SK-N-SH (cell line): ENCODE results near the gene SLC22A23. TPM values are rescaled to one million over a fixed set of nuclear protein-coding genes. Genes with fewer than 3 reads are reported as not detected.

Experiments
- CTCF ChIA-PET: fragments of 300-600, 350-600 bp; formaldehyde crosslinking; extraction: SDS; loops from one replicate; lab custom pipeline; 2021; lab: Yijun Ruan, JAX
- POLR2A ChIA-PET: fragments of 350-600 bp; sonication (Branson Sonifier 250); formaldehyde crosslinking; extraction: SDS; loops from one replicate; lab custom pipeline; 2020; ENCODE audit warnings: antibody characterized with exemption, inconsistent platforms; lab: Yijun Ruan, JAX
- DNase-seq: peaks from one replicate; pipeline ENCODE4 v3.0.0; 2012
- H2AFZ ChIP-seq: fragments of 200-600 bp; sonication (generic); 2 replicates; pipeline ENCODE4 v1.8.1; 2016; ENCODE audit warnings: antibody characterized with exemption, mild to moderate bottlenecking, low read depth
- H3F3A ChIP-seq: fragments of 200-600 bp; sonication (generic); replicated peaks from 2 replicates; pipeline ENCODE3; 2016; ENCODE audit warnings: antibody characterized with exemption, mild to moderate bottlenecking; ENCODE audit not compliant: insufficient read depth
- H3K27ac ChIP-seq, 2 experiments: fragments of 200-500 bp in 1 of 2; fragments of 200-600 bp in 1 of 2; sonication (Bioruptor generic) in 1 of 2; sonication (generic), shearing (Covaris generic) in 1 of 2; 2 replicates each; pipeline versions ENCODE4 v1.5.1 to v1.6.1; 2014 to 2016; ENCODE audit warnings: low read depth in 2 of 2, inconsistent platforms in 1 of 2, low read length in 1 of 2, mild to moderate bottlenecking in 1 of 2, mixed read lengths in 1 of 2
- H3K27me3 ChIP-seq: fragments of 200-600 bp; sonication (generic), shearing (Covaris generic); 2 replicates; pipeline ENCODE4 v1.6.1; 2016; ENCODE audit warnings: mixed run types; ENCODE audit not compliant: insufficient read depth
- H3K36me3 ChIP-seq, 2 experiments: fragments of 200-500 bp in 1 of 2; fragments of 200-600 bp in 1 of 2; sonication (Bioruptor generic) in 1 of 2; sonication (generic) in 1 of 2; replicated peaks in 1 of 2; 2 replicates each; pipeline versions ENCODE3 to v1.5.1; 2014 to 2016; ENCODE audit warnings: low read length in 1 of 2, mild to moderate bottlenecking in 1 of 2; ENCODE audit not compliant: insufficient read depth in 2 of 2, control insufficient read depth in 1 of 2
- H3K4me1 ChIP-seq, 2 experiments: fragments of 200-500 bp in 1 of 2; fragments of 200-600 bp in 1 of 2; sonication (Bioruptor generic) in 1 of 2; sonication (generic), shearing (Covaris generic) in 1 of 2; 2 replicates each; pipeline versions ENCODE4 v1.5.1 to v1.6.1; 2014 to 2016; ENCODE audit warnings: low read depth in 1 of 2, low read length in 1 of 2, mixed run types in 1 of 2; ENCODE audit not compliant: insufficient read depth in 2 of 2, control insufficient read depth in 1 of 2
- H3K4me2 ChIP-seq: fragments of 200-600 bp; sonication (generic), shearing (Covaris generic); 2 replicates; pipeline ENCODE4 v1.6.1; 2017; ENCODE audit warnings: mixed run types
- H3K4me3 ChIP-seq, 2 experiments: fragments of 200-500 bp in 1 of 2; fragments of 200-600 bp in 1 of 2; sonication (Bioruptor generic) in 1 of 2; sonication (generic), shearing (Covaris generic) in 1 of 2; 2 replicates each; pipeline versions ENCODE4 v1.5.1 to v1.8.1; 2014 to 2016; ENCODE audit warnings: low read depth in 2 of 2, inconsistent platforms in 1 of 2, low read length in 1 of 2, mild to moderate bottlenecking in 1 of 2, mixed read lengths in 1 of 2, moderate library complexity in 1 of 2
- H3K79me2 ChIP-seq: fragments of 200-600 bp; sonication (generic); 2 replicates; pipeline ENCODE4 v1.8.1; 2017; ENCODE audit warnings: mild to moderate bottlenecking; ENCODE audit not compliant: insufficient read depth
- H3K9ac ChIP-seq: fragments of 200-600 bp; sonication (generic); 2 replicates; pipeline ENCODE4 v1.6.1; 2017; ENCODE audit warnings: mixed run types
- H3K9me2 ChIP-seq: fragments of 200-600 bp; sonication (generic); 2 replicates; pipeline ENCODE4 v1.6.1; 2017; ENCODE audit warnings: mixed run types
- H3K9me3 ChIP-seq: fragments of 200-600 bp; sonication (generic); 2 replicates; pipeline ENCODE4 v1.6.1; 2017; ENCODE audit warnings: mixed run types, mild to moderate bottlenecking, moderate library complexity
- H4K20me1 ChIP-seq: fragments of 200-600 bp; sonication (generic); 2 replicates; pipeline ENCODE4 v1.6.1; 2017; ENCODE audit warnings: mild to moderate bottlenecking, mixed run types; ENCODE audit not compliant: insufficient read depth
- CHD2 ChIP-seq: fragments of 150-350 bp; IDR thresholded peaks from 2 replicates; pipeline ENCODE4 v1.6.1; 2018; ENCODE audit warnings: low read length; ENCODE audit not compliant: partially characterized antibody
- ELF1 ChIP-seq: IDR thresholded peaks from 2 replicates; pipeline ENCODE4 v1.4.0; 2012
- EZH2phosphoT487 ChIP-seq: fragments of 200-600 bp; sonication (generic); IDR thresholded peaks from 2 replicates; pipeline ENCODE4 v1.6.1; 2017; ENCODE audit warnings: low read depth, mixed run types, mild to moderate bottlenecking, antibody characterized with exemption, moderate library complexity, borderline replicate concordance
- FOSL2 ChIP-seq: IDR thresholded peaks from 2 replicates; pipeline ENCODE4 v1.4.0; 2012; ENCODE audit warnings: low read depth, mild to moderate bottlenecking, moderate library complexity, borderline replicate concordance
- FOXJ3 ChIP-seq: sonication (generic); formaldehyde crosslinking; IDR thresholded peaks from 2 replicates; pipeline ENCODE4 v1.5.1; 2020; ENCODE audit warnings: mild to moderate bottlenecking, missing genetic modification reagents
- GABPA ChIP-seq: IDR thresholded peaks from 2 replicates; pipeline ENCODE4 v1.4.0; 2012; ENCODE audit warnings: low read depth, mild to moderate bottlenecking
- GATA2 ChIP-seq: sonication (generic); formaldehyde crosslinking; IDR thresholded peaks from 2 replicates; pipeline ENCODE4 v1.5.0; 2020; ENCODE audit warnings: mild to moderate bottlenecking, missing genetic modification reagents
- JUND ChIP-seq: IDR thresholded peaks from 2 replicates; pipeline ENCODE4 v1.4.0; 2012
- MEF2A ChIP-seq: IDR thresholded peaks from 2 replicates; pipeline ENCODE4 v1.4.0; 2012; ENCODE audit warnings: low read depth, borderline replicate concordance
- MXI1 ChIP-seq: IDR thresholded peaks from 2 replicates; pipeline ENCODE4 v1.6.1; 2012; ENCODE audit warnings: mild to moderate bottlenecking, low read depth, low read length, improper control_type of control experiment
- NRF1 ChIP-seq: IDR thresholded peaks from 2 replicates; pipeline ENCODE4 v1.6.1; 2012; ENCODE audit warnings: low read depth, mild to moderate bottlenecking, low read length
- POLR2AphosphoS5 ChIP-seq: IDR thresholded peaks from 2 replicates; pipeline ENCODE4 v1.6.1; 2012; ENCODE audit warnings: low read depth, low read length
- RAD21 ChIP-seq: IDR thresholded peaks from 2 replicates; pipeline ENCODE4 v1.6.1; 2012; ENCODE audit warnings: mild to moderate bottlenecking, low read length
- RCOR1 ChIP-seq: fragments of 150-350 bp; IDR thresholded peaks from 2 replicates; pipeline ENCODE4 v1.6.1; 2017; ENCODE audit warnings: antibody characterized with exemption, low read length
- SIN3A ChIP-seq: IDR thresholded peaks from 2 replicates; pipeline ENCODE4 v1.6.1; 2012; ENCODE audit warnings: low read depth, mild to moderate bottlenecking, low read length, moderate library complexity, borderline replicate concordance
- SMC3 ChIP-seq: IDR thresholded peaks from 2 replicates; pipeline ENCODE4 v1.6.1; 2012; ENCODE audit warnings: low read depth, low read length, improper control_type of control experiment
- TCF12 ChIP-seq: IDR thresholded peaks from 2 replicates; pipeline ENCODE4 v1.4.0; 2012
- WGBS: methylation state at CpG from one replicate; pipeline ENCODE4 v1.1.6; 2017; ENCODE audit warnings: low lambda C conversion rate; 5-methylcytosine and 5-hydroxymethylcytosine counted together
- polyA plus RNA-seq, 3 experiments: library from polyadenylated mRNA; depleted of rRNA; stranded (reverse); fragments of >200 nt; gene quantifications; 2 replicates each; pipeline ENCODE4 v1.2.3, GENCODE V29; 2012

Gene SLC22A23
- polyA plus RNA-seq, 1 of the 3 experiments (the other 2 are of a cell fraction): not detected

GRCh38 chr6:3353939-3354338 is 102.9 kb downstream of the SLC22A23 start:
- TF ChIP-seq POLR2AphosphoS5 (no peak), RAD21 (no peak), TCF12 (no peak), FOSL2 (no peak), CHD2 (no peak), MEF2A (no peak), GABPA (no peak)
- POLR2A ChIA-PET: no interaction called here

DNA sequence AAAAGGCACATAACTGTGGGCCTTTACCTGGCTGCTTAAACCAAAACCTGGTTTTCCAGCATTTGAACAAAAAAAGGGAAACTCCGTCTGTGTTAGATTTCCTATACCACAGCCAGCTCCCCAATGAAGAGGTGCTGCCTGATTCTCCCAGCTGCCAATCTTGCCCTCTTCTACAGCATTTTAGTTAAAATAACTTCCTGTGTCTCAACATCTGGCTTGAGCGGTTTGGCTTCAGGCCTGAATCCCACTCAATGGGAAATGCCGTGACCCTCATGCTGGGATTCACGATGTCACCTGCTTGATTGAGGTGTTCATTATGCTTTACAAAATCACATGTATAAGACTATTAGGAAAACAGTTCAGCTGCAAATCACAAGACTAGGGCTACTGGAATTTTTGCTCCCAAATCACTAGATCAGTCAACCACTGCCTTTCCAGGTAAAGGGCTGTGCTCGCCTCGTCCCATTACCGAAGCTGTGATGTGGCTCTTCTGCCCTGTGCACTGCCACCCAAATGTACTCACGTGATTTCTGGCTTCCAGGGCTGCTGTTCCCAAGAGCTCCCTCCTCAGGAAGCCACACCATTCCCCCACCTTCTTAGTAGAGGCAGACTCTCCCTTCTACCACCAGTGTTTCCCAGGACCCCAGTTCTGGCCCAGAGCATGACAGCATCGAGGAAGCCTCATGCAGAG is 103.5 kb downstream of the SLC22A23 start:
- H3K9me3 ChIP-seq: no peaks in the 10 kb centered on the region
- DNase-seq: no peak
- no peaks in the 10 kb centered on the region for H3K36me3 ChIP-seq
- H3F3A ChIP-seq: peaks cover 5% of the 10 kb centered on the region
- H3K9ac ChIP-seq: no peak overlapping the region
- no peak overlapping the region for H3K4me2 ChIP-seq
- TF ChIP-seq ELF1 (no peak), NRF1 (no peak), MXI1 (no peak), RCOR1 (no peak), GATA2 (CRISPR knock-in tag) (no peak), JUND (no peak), MEF2A (no peak)
- ChIA-PET POLR2A (no interaction called here), CTCF (no interaction called here)
- no peaks in the 10 kb centered on the region for H3K9me2 ChIP-seq
- no peak overlapping the region for H3K4me3 ChIP-seq
- no peak overlapping the region for H3K27ac ChIP-seq
- no peak overlapping the region for H2AFZ ChIP-seq
- WGBS: 76% methylated on average over 9 of the region's 9 CpGs
- no peaks in the 10 kb centered on the region for H4K20me1 ChIP-seq
- no peaks in the 10 kb centered on the region for H3K79me2 ChIP-seq
- peaks cover 19% of the 10 kb centered on the region; the same call in 1 of the 2 replicates for H3K27me3 ChIP-seq
- peaks cover 0 to 9% of the 10 kb centered on the region in 2 experiments; a peak in 2 of 4 replicates for H3K4me1 ChIP-seq

More at GRCh38 chr6:3353939-3354338, 102.9 kb downstream of the SLC22A23 start:
- no peaks in the 10 kb centered on the region for H3K79me2 ChIP-seq
- no peak overlapping the region for H3K9ac ChIP-seq
- CTCF ChIA-PET: no interaction called here
- no peaks in the 10 kb centered on the region for H4K20me1 ChIP-seq
- peaks cover 0 to 9% of the 10 kb centered on the region in 2 experiments; a peak in 2 of 4 replicates for H3K4me1 ChIP-seq
- peaks cover 21% of the 10 kb centered on the region; the same call in 1 of the 2 replicates for H3K27me3 ChIP-seq
- H3F3A ChIP-seq: peaks cover 5% of the 10 kb centered on the region
- DNase-seq: no peak
- H3K9me2 ChIP-seq: no peaks in the 10 kb centered on the region
- no peaks in the 10 kb centered on the region for H3K9me3 ChIP-seq
- no peak overlapping the region for H2AFZ ChIP-seq
- no peak overlapping the region for H3K4me2 ChIP-seq
- H3K4me3 ChIP-seq: no peak overlapping the region
- WGBS: 83% methylated on average over 4 of the region's 5 CpGs
- H3K27ac ChIP-seq: no peak overlapping the region
- no peaks in the 10 kb centered on the region for H3K36me3 ChIP-seq

DNA sequence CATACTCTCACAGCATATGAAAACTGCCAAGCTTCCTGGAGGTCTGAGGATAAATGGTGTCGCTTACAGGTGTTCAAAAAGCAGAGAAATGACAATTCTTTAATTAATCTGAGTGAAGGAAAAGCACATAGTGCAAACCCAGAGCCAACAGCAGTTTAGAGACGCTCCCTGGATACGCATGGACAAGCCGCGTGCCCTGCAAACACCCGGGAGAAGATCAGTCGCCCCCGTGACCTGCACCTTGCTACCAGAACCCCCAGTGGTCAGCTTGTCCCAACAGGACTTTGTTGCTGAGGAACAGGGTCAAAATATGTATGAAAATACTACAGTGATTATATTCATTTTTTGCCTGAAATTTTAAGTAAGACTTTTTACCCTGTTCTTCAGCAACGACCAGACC is 104.2 kb downstream of the SLC22A23 start:
- Histone ChIP-seq H2AFZ (no peak overlapping the region), H3K36me3 (no peaks in the 10 kb centered on the region), H3K9me2 (no peaks in the 10 kb centered on the region), H3K9ac (no peak overlapping the region), H3K4me2 (no peak overlapping the region), H4K20me1 (no peaks in the 10 kb centered on the region), H3K4me3 (no peak overlapping the region), H3K4me1 (peaks cover 0 to 9% of the 10 kb centered on the region in 2 experiments; a peak in 2 of 4 replicates), H3K27me3 (peaks cover 19% of the 10 kb centered on the region; the same call in 1 of the 2 replicates), H3K79me2 (no peaks in the 10 kb centered on the region), H3K27ac (no peak overlapping the region), H3K9me3 (no peaks in the 10 kb centered on the region), H3F3A (peaks cover 5% of the 10 kb centered on the region)
- POLR2A ChIA-PET: no interaction called here
- CTCF ChIA-PET: no interaction called here
- DNase-seq: no peak
- TF ChIP-seq SIN3A (no peak), FOXJ3 (CRISPR knock-in tag) (no peak), SMC3 (no peak), NRF1 (no peak), EZH2phosphoT487 (no peak)
- 81% methylated on average over 6 of the region's 9 CpGs for WGBS
